H1 (cell line): ENCODE data around the gene PHLPP2. TPM values are rescaled to one million over a fixed set of nuclear protein-coding genes. Genes with fewer than 3 reads are reported as not detected.

Source experiments
- CTCF ChIA-PET: fragments of 300-600 bp; sonication (Branson Sonifier 250); formaldehyde crosslinking; loops from one replicate; lab custom pipeline; 2021; ENCODE audit not compliant: partially characterized antibody; lab: Charles Lee
- POLR2A ChIA-PET: fragments of 300-600 bp; sonication (Branson Sonifier 250); formaldehyde crosslinking; loops from one replicate; lab custom pipeline; 2021; ENCODE audit warnings: inconsistent platforms; ENCODE audit not compliant: partially characterized antibody; lab: Charles Lee
- DNase-seq, 2 experiments: peaks; one replicate each; pipeline versions ENCODE4 v3.0.0 to v3.0.0-alpha.2; 2010 to 2022; ENCODE audit warnings: low spot score in 2 of 2, low read depth in 1 of 2, mixed read lengths in 1 of 2
- FAIRE-seq: peaks from 2 replicates; lab custom pipeline; 2011; peaks lifted over from hg19 to GRCh38; lab: Jason Lieb, UNC
- H2AFZ ChIP-seq: 2 replicates; pipeline ENCODE4 v1.8.1; 2012; ENCODE audit warnings: low read length, inconsistent platforms
- H2AK5ac ChIP-seq: 2 replicates; pipeline ENCODE4 v1.6.1; 2013; ENCODE audit warnings: low read depth, low read length
- H2BK120ac ChIP-seq: replicated peaks from 2 replicates; pipeline ENCODE3; 2013; ENCODE audit warnings: low read depth, low read length, inconsistent platforms
- H2BK12ac ChIP-seq: 2 replicates; pipeline ENCODE4 v1.6.1; 2013; ENCODE audit warnings: low read depth, low read length
- H2BK15ac ChIP-seq: 2 replicates; pipeline ENCODE4 v1.6.1; 2013; ENCODE audit warnings: low read length
- H2BK20ac ChIP-seq: 2 replicates; pipeline ENCODE4 v1.6.1; 2013; ENCODE audit warnings: low read length
- H2BK5ac ChIP-seq: 2 replicates; pipeline ENCODE4 v1.6.1; 2013; ENCODE audit warnings: low read depth, low read length
- H3K14ac ChIP-seq: 2 replicates; pipeline ENCODE4 v1.6.1; 2013; ENCODE audit warnings: inconsistent platforms; ENCODE audit not compliant: insufficient read length
- H3K18ac ChIP-seq: 2 replicates; pipeline ENCODE4 v1.6.1; 2013; ENCODE audit warnings: low read length; ENCODE audit errors: extremely low read depth
- H3K23ac ChIP-seq: 2 replicates; pipeline ENCODE4 v1.6.1; 2013; ENCODE audit warnings: inconsistent platforms; ENCODE audit not compliant: insufficient read length
- H3K23me2 ChIP-seq: 2 replicates; pipeline ENCODE4 v1.6.1; 2013; ENCODE audit warnings: low read depth, low read length
- H3K27ac ChIP-seq: 2 replicates; pipeline ENCODE4 v1.6.1; 2011; ENCODE audit warnings: low read depth, low read length, inconsistent platforms
- H3K27me3 ChIP-seq, 4 experiments: replicated peaks in 1 of 4; 1 replicate in 1 of 4; 2 replicates in 3 of 4; pipeline versions ENCODE4 v1.6.1 to v1.8.1; 2011 to 2013; ENCODE audit warnings: low read length in 3 of 4, mild to moderate bottlenecking in 3 of 4, inconsistent platforms in 2 of 4, mixed read lengths in 2 of 4, moderate library complexity in 1 of 4; ENCODE audit not compliant: control insufficient read depth in 3 of 4, insufficient read depth in 3 of 4; ENCODE audit errors: extremely low read depth in 1 of 4
- H3K36me3 ChIP-seq, 4 experiments: 2 replicates each; pipeline versions ENCODE4 v1.6.1 to v1.8.1; 2011 to 2013; ENCODE audit warnings: mild to moderate bottlenecking in 4 of 4, low read length in 3 of 4, moderate library complexity in 2 of 4, control low read depth in 1 of 4, inconsistent platforms in 1 of 4; ENCODE audit not compliant: insufficient read depth in 4 of 4, control insufficient read depth in 2 of 4
- H3K4ac ChIP-seq: replicated peaks from 2 replicates; pipeline ENCODE3; 2013; ENCODE audit warnings: low read length, low read depth, mixed read lengths, inconsistent platforms; ENCODE audit not compliant: insufficient read length
- H3K4me1 ChIP-seq, 4 experiments: replicated peaks in 1 of 4; 1 replicate in 1 of 4; 2 replicates in 3 of 4; pipeline versions ENCODE4 v1.6.1 to v1.8.1; 2011 to 2013; ENCODE audit warnings: low read length in 3 of 4, inconsistent platforms in 2 of 4, mixed read lengths in 1 of 4; ENCODE audit not compliant: insufficient read depth in 4 of 4, control insufficient read depth in 3 of 4
- H3K4me2 ChIP-seq, 2 experiments: 2 replicates each; pipeline versions ENCODE4 v1.6.1 to v1.8.1; 2011 to 2013; ENCODE audit warnings: low read depth in 2 of 2, low read length in 2 of 2, control low read depth in 1 of 2, inconsistent platforms in 1 of 2, mild to moderate bottlenecking in 1 of 2; ENCODE audit not compliant: insufficient read depth in 1 of 2
- H3K4me3 ChIP-seq, 4 experiments: fragments of 200-600, 300-600 bp in 1 of 4; sonication (generic), shearing (Covaris generic), sonication (Bioruptor Twin) in 1 of 4; 2 replicates each; pipeline versions ENCODE4 v1.5.1 to v1.8.1; 2011 to 2016; ENCODE audit warnings: low read length in 4 of 4, low read depth in 3 of 4, control low read depth in 2 of 4, inconsistent platforms in 2 of 4, mild to moderate bottlenecking in 2 of 4, mixed read lengths in 1 of 4, moderate library complexity in 1 of 4; ENCODE audit not compliant: insufficient read depth in 2 of 4; ENCODE audit errors: extremely low read depth in 1 of 4
- H3K56ac ChIP-seq: replicated peaks from 2 replicates; pipeline ENCODE3; 2013; ENCODE audit warnings: low read depth, mild to moderate bottlenecking, mixed read lengths, low read length, inconsistent platforms; ENCODE audit not compliant: insufficient read length
- H3K79me1 ChIP-seq: 2 replicates; pipeline ENCODE4 v1.6.1; 2013; ENCODE audit warnings: low read depth, low read length, control low read depth
- H3K79me2 ChIP-seq, 2 experiments: 2 replicates each; pipeline versions ENCODE4 v1.6.1 to v1.8.1; 2012 to 2013; ENCODE audit warnings: low read length in 2 of 2, mild to moderate bottlenecking in 2 of 2, inconsistent platforms in 1 of 2; ENCODE audit not compliant: insufficient read depth in 2 of 2, control insufficient read depth in 1 of 2
- H3K9ac ChIP-seq, 4 experiments: replicated peaks in 1 of 4; 1 replicate in 1 of 4; 2 replicates in 3 of 4; pipeline versions ENCODE4 v1.6.1 to v1.8.1; 2011 to 2013; ENCODE audit warnings: low read depth in 3 of 4, low read length in 3 of 4, control low read depth in 2 of 4, mild to moderate bottlenecking in 2 of 4, moderate library complexity in 2 of 4, inconsistent platforms in 1 of 4; ENCODE audit errors: extremely low read depth in 1 of 4
- H3K9me3 ChIP-seq, 2 experiments: 2 replicates each; pipeline versions ENCODE4 v1.6.1 to v1.8.1; 2012 to 2013; ENCODE audit warnings: mild to moderate bottlenecking in 2 of 2, moderate library complexity in 2 of 2, control low read depth in 1 of 2, inconsistent platforms in 1 of 2, low read depth in 1 of 2, low read length in 1 of 2, mixed read lengths in 1 of 2; ENCODE audit not compliant: insufficient read depth in 2 of 2
- H4K20me1 ChIP-seq, 2 experiments: replicated peaks in 1 of 2; 2 replicates each; pipeline versions ENCODE3 to v1.8.1; 2011 to 2013; ENCODE audit warnings: inconsistent platforms in 2 of 2, low read length in 2 of 2, mild to moderate bottlenecking in 1 of 2; ENCODE audit not compliant: insufficient read depth in 2 of 2, control insufficient read depth in 1 of 2
- H4K5ac ChIP-seq: 2 replicates; pipeline ENCODE4 v1.6.1; 2013; ENCODE audit warnings: low read length, low read depth, mixed read lengths, inconsistent platforms; ENCODE audit not compliant: insufficient read length
- H4K8ac ChIP-seq: 2 replicates; pipeline ENCODE4 v1.8.0; 2013; ENCODE audit warnings: mild to moderate bottlenecking, moderate library complexity, low read length, inconsistent platforms; ENCODE audit not compliant: insufficient read depth; ENCODE audit errors: extremely low read depth
- H4K91ac ChIP-seq: replicated peaks from 2 replicates; pipeline ENCODE3; 2013; ENCODE audit warnings: low read length, mixed read lengths, inconsistent platforms; ENCODE audit not compliant: insufficient read length
- GTF2F1 ChIP-seq: IDR thresholded peaks from 2 replicates; pipeline ENCODE4 v1.6.1; 2012; ENCODE audit warnings: low read depth, low read length, improper control_type of control experiment, borderline replicate concordance
- JUND ChIP-seq: IDR thresholded peaks from 2 replicates; pipeline ENCODE4 v1.6.1; 2011; ENCODE audit warnings: mild to moderate bottlenecking, improper control_type of control experiment, low read length
- POLR2A ChIP-seq, 2 experiments: IDR thresholded peaks; 1 replicate in 1 of 2; 2 replicates in 1 of 2; pipeline ENCODE4 v1.6.1; 2011; ENCODE audit warnings: low read depth in 2 of 2, low read length in 2 of 2, mild to moderate bottlenecking in 2 of 2; ENCODE audit errors: control extremely low read depth in 1 of 2
- WGBS, 2 experiments: shearing (Covaris generic) in 1 of 2; methylation state at CpG; one replicate each; pipeline versions ENCODE4 v1.1.6 to v1.1.7; 2013 to 2015; ENCODE audit warnings: low lambda C conversion rate in 2 of 2, mixed read lengths in 2 of 2, inconsistent platforms in 1 of 2, low coverage in 1 of 2, missing lambda C conversion rate in 1 of 2; ENCODE audit not compliant: insufficient replicate concordance in 2 of 2, insufficient coverage in 1 of 2, insufficient read length in 1 of 2; ENCODE audit errors: extremely low coverage in 1 of 2, missing lambda C conversion rate in 1 of 2; 5-methylcytosine and 5-hydroxymethylcytosine counted together
- polyA plus RNA-seq, 7 experiments: library from polyadenylated mRNA; depleted of rRNA in 3 of 7; stranded (reverse) in 5 of 7; unstranded in 2 of 7; fragments of >200 nt in 5 of 7; fragments of 200-250 nt in 2 of 7; gene quantifications; 1 replicate in 5 of 7; 2 replicates in 1 of 7; 4 replicates in 1 of 7; pipeline versions ENCODE4 v1.2.1 to v1.2.3, GENCODE V29; 2011 to 2013; ENCODE audit warnings: missing spikeins in 2 of 7, mixed read lengths in 2 of 7
- total RNA-seq: library from RNA; stranded (reverse); fragmentation: NEBNext Ultra II Directional; extraction: Animal tissue kit (Norgen Biotek cat#: 25700); gene quantifications from 2 replicates; pipeline ENCODE4 v1.2.1, GENCODE V29; 2021

PHLPP2 gene
- total and polyA plus RNA-seq, 2 of the 8 experiments (the other 6 are each of a cell fraction or from before 2014, with no cell fraction given) = 7.3 to 12.9 TPM

DNA sequence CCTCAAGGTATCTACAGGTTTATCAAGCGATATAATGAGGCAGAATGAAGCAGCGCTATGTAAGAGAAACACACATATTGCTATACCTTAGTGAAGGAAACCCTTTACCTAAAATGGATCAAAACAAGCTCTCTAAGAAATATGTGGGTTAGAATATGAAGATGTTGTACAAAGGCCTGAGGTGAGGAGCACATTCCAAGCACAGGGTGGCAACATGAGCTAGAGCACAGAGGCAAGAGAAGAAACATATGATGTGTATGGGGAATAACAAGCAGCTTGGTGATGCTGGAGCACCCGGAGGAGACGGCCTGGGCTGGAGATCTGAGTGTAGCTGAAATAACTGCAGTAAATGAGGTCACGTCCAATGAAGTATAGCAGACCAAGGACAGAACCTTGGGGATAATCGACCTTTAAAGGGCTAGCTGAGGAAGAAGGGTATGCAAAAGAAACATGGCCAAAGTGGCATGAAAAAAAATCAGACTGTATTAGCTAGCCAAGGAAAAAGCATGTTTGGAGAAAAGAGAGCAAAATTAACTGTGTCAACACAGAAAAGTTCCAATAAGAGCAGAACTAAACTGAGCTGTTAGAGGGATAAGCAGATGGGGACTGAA, 54.5 kb downstream of the PHLPP2 start:
- Histone ChIP-seq H2BK15ac (no peak overlapping the region), H4K20me1 (no peaks in the 10 kb centered on the region), H3K4me3 (no peak overlapping the region), H3K9ac (no peak overlapping the region), H2BK5ac (no peak overlapping the region), H4K91ac (no peak overlapping the region), H3K79me2 (no peaks in the 10 kb centered on the region), H2BK12ac (no peak overlapping the region), H2AK5ac (no peak overlapping the region), H3K23me2 (no peaks in the 10 kb centered on the region; the same call in 1 of the 2 replicates), H3K18ac (no peak overlapping the region), H3K9me3 (no peaks in the 10 kb centered on the region), H3K14ac (no peak overlapping the region), H3K79me1 (no peaks in the 10 kb centered on the region), H3K23ac (no peak overlapping the region), H2AFZ (no peak overlapping the region), H4K5ac (no peak overlapping the region), H2BK20ac (no peak overlapping the region), H3K27me3 (no peaks in the 10 kb centered on the region), H3K4ac (no peak overlapping the region), H3K36me3 (peaks cover 4 to 59% (median 44%) of the 10 kb centered on the region in 4 experiments; a peak in 7 of 8 replicates), H3K4me1 (no peaks in the 10 kb centered on the region), H3K4me2 (no peak overlapping the region), H3K56ac (no peak overlapping the region), H3K27ac (no peak overlapping the region), H4K8ac (no peak overlapping the region), H2BK120ac (no peak overlapping the region)
- FAIRE-seq = no peak
- TF ChIP-seq GTF2F1 = no peak
- no peak for TF ChIP-seq POLR2A (IDR thresholded peaks at IDR 0.05; ENCODE audit: control extremely low read depth in 1 of 2, low read depth in 2 of 2, low read length in 2 of 2)
- no peak for TF ChIP-seq JUND
- ChIA-PET POLR2A (interaction anchor here (1.0 to 1.3 kb wide), 2 partner anchors 12 to 15 kb away, joined by 3 to 5 read pairs; no protein-coding TSS in a partner anchor), CTCF (interaction anchor here (0.5 to 1.6 kb wide), 7 partner anchors 9 to 79 kb away, joined by 3 to 4 read pairs (median 4); no protein-coding TSS in a partner anchor)
- WGBS, 2 experiments = 91% methylated on average over 6 of the region's 6 CpGs; no CpG with 5 or more reads in 1 of the 2 experiments
- DNase-seq = no peak
